ENCODE results near the gene PLLP. TPM values are rescaled to one million over a fixed set of nuclear protein-coding genes. Genes with fewer than 3 reads are reported as not detected.

The PLLP gene
- total RNA-seq, 2 donors from 2014 or later = 5.9 to 9.1 TPM

- no peak for TF ChIP-seq CTCF (conservative IDR thresholded peaks at IDR 0.05)
- Histone ChIP-seq H3K4me1 (ENCODE audit: control insufficient read depth, insufficient read depth, low read length) (no peaks in the 10 kb centered on the region), H3K9ac (ENCODE audit: extremely low read depth, low read length, poor library complexity, severe bottlenecking) (no peak overlapping the region), H3K27ac (ENCODE audit: low read depth, low read length) (no peak overlapping the region), H3K4me3 (ENCODE audit: low read length) (no peak overlapping the region), H3K27me3 (ENCODE audit: control insufficient read depth, insufficient read depth, low read length, poor library complexity, severe bottlenecking) (no peaks in the 10 kb centered on the region), H3K36me3 (ENCODE audit: control insufficient read depth, insufficient read depth, low read length) (no peaks in the 10 kb centered on the region), H3K9me3 (ENCODE audit: control insufficient read depth, low read length) (peaks cover 6% of the 10 kb centered on the region)
- Mint-ChIP-seq H3K27ac (no peak overlapping the region), H3K9me3 (peaks cover 3% of the 10 kb centered on the region), H3K4me1 (no peaks in the 10 kb centered on the region), H3K36me3 (ENCODE audit: low read depth) (no peaks in the 10 kb centered on the region), H3K4me3 (no peak overlapping the region), H3K27me3 (ENCODE audit: insufficient read depth) (peaks cover 2% of the 10 kb centered on the region)
- no peak for DNase-seq
- 87 to 100% methylated on average over 2 to 8 of the region's 8 CpGs for WGBS, 2 experiments (ENCODE audit: insufficient coverage in 1 of 2, insufficient read length in 1 of 2)
Observed at GRCh38 chr16:57329718-57330327, 45.4 kb upstream of the PLLP start.

GRCh38 chr16:57325458-57325857, 41.0 kb upstream of the PLLP start:
- Histone ChIP-seq H3K36me3 (ENCODE audit: control insufficient read depth, insufficient read depth, low read length) (no peaks in the 10 kb centered on the region), H3K9me3 (ENCODE audit: control insufficient read depth, low read length) (peaks cover 6% of the 10 kb centered on the region), H3K4me1 (ENCODE audit: control insufficient read depth, insufficient read depth, low read length) (no peaks in the 10 kb centered on the region), H3K27ac (ENCODE audit: low read depth, low read length) (no peak overlapping the region), H3K4me3 (ENCODE audit: low read length) (no peak overlapping the region), H3K9ac (ENCODE audit: extremely low read depth, low read length, poor library complexity, severe bottlenecking) (no peak overlapping the region), H3K27me3 (ENCODE audit: control insufficient read depth, insufficient read depth, low read length, poor library complexity, severe bottlenecking) (no peaks in the 10 kb centered on the region)
- TF ChIP-seq CTCF (conservative IDR thresholded peaks at IDR 0.05) = no peak
- no peak for DNase-seq
- no peaks in the 10 kb centered on the region for H3K27me3 Mint-ChIP-seq (ENCODE audit: insufficient read depth)
- peaks cover 3% of the 10 kb centered on the region for H3K9me3 Mint-ChIP-seq
- WGBS, 2 experiments (ENCODE audit: insufficient coverage in 1 of 2, insufficient read length in 1 of 2) = 86% methylated on average over 1 of the region's 1 CpG; no CpG with 5 or more reads in 1 of the 2 experiments
- H3K27ac Mint-ChIP-seq = no peak overlapping the region
- no peak overlapping the region for H3K4me3 Mint-ChIP-seq
- no peaks in the 10 kb centered on the region for H3K4me1 Mint-ChIP-seq
- no peaks in the 10 kb centered on the region for H3K36me3 Mint-ChIP-seq (ENCODE audit: low read depth)

GRCh38 chr16:57324749-57325148, 40.3 kb upstream of the PLLP start:
- WGBS, 2 experiments (ENCODE audit: insufficient coverage in 1 of 2, insufficient read length in 1 of 2) = 80% methylated on average over 2 of the region's 2 CpGs; no CpG with 5 or more reads in 1 of the 2 experiments
- no peaks in the 10 kb centered on the region for H3K4me1 Mint-ChIP-seq

More at GRCh38 chr16:57324749-57325148, 40.3 kb upstream of the PLLP start:
- H3K27me3 Mint-ChIP-seq (ENCODE audit: insufficient read depth) = no peaks in the 10 kb centered on the region
- no peak overlapping the region for H3K27ac Mint-ChIP-seq
- peaks cover 6% of the 10 kb centered on the region for H3K9me3 ChIP-seq (ENCODE audit: control insufficient read depth, low read length)
- no peak overlapping the region for H3K27ac ChIP-seq (ENCODE audit: low read depth, low read length)
- no peak overlapping the region for H3K9ac ChIP-seq (ENCODE audit: extremely low read depth, low read length, poor library complexity, severe bottlenecking)
- no peak overlapping the region for H3K4me3 Mint-ChIP-seq
- no peaks in the 10 kb centered on the region for H3K36me3 Mint-ChIP-seq (ENCODE audit: low read depth)
- no peaks in the 10 kb centered on the region for H3K36me3 ChIP-seq (ENCODE audit: control insufficient read depth, insufficient read depth, low read length)
- no peaks in the 10 kb centered on the region for H3K4me1 ChIP-seq (ENCODE audit: control insufficient read depth, insufficient read depth, low read length)
- H3K9me3 Mint-ChIP-seq = peaks cover 3% of the 10 kb centered on the region
- no peaks in the 10 kb centered on the region for H3K27me3 ChIP-seq (ENCODE audit: control insufficient read depth, insufficient read depth, low read length, poor library complexity, severe bottlenecking)
- no peak for DNase-seq
- TF ChIP-seq CTCF (conservative IDR thresholded peaks at IDR 0.05) = no peak
- H3K4me3 ChIP-seq (ENCODE audit: low read length) = no peak overlapping the region
